ENCODE measurements around the gene ERO1B. TPM values are rescaled to one million over a fixed set of nuclear protein-coding genes. Genes with fewer than 3 reads are reported as not detected.

The ERO1B gene
- total and polyA plus RNA-seq, 12 donors, result 4.0 to 7.0 (median 5.6) TPM

DNA sequence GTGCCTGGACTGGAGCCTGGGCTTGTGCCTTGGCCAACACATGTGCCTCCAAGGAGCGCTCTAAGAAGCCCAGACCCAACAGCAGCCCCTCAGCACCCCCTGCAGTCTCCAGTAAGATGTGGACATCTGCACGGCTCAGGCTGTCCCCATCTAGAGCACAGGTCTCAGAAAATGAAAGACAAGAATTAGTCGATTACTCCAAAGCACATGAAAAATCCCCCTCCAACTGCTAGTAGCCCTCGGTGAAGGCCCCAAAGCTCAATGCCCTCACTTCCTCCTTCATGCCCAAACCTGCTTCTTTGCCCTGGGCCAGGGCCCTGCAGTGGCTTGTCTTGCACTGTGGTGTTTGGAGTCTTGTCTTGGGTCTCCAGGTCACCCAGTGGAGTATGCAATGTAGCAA is 21.9 kb upstream of the ERO1B start:
- 88 to 94% methylated on average over 4 of the region's 4 CpGs for WGBS, 2 donors
- intact Hi-C loops (cut with DNase I), result no loop called here
- TF ChIP-seq, protein P1, sequence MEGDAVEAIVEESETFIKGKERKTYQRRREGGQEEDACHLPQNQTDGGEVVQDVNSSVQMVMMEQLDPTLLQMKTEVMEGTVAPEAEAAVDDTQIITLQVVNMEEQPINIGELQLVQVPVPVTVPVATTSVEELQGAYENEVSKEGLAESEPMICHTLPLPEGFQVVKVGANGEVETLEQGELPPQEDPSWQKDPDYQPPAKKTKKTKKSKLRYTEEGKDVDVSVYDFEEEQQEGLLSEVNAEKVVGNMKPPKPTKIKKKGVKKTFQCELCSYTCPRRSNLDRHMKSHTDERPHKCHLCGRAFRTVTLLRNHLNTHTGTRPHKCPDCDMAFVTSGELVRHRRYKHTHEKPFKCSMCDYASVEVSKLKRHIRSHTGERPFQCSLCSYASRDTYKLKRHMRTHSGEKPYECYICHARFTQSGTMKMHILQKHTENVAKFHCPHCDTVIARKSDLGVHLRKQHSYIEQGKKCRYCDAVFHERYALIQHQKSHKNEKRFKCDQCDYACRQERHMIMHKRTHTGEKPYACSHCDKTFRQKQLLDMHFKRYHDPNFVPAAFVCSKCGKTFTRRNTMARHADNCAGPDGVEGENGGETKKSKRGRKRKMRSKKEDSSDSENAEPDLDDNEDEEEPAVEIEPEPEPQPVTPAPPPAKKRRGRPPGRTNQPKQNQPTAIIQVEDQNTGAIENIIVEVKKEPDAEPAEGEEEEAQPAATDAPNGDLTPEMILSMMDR (IDR thresholded peaks at IDR 0.05), result no peak

GRCh38 chr1:236302941-236303340 is 21.2 kb upstream of the ERO1B start:
- WGBS, 2 donors, result 74 to 94% methylated on average over 2 of the region's 2 CpGs
- Histone ChIP-seq H3K4me3 (no peak overlapping the region), H3K4me1 (no peaks in the 10 kb centered on the region), H3K9me3 (peaks cover 0 to 8% (median 0%) of the 10 kb centered on the region in 11 donors), H3K36me3 (no peaks in the 10 kb centered on the region), H3K27me3 (peaks cover 0 to 6% (median 0%) of the 10 kb centered on the region in 7 donors), H3K27ac (no peak overlapping the region)
- intact Hi-C loops (cut with DNase I), result no loop called here
- TF ChIP-seq, protein P1 (IDR thresholded peaks at IDR 0.05), result no peak
- no peak for ATAC-seq
- DNase-seq, result no peak

More for the DNA sequence above, 21.9 kb upstream of the ERO1B start:
- Histone ChIP-seq H3K4me1 (no peaks in the 10 kb centered on the region), H3K4me3 (no peak overlapping the region), H3K36me3 (no peaks in the 10 kb centered on the region), H3K27ac (no peak overlapping the region), H3K27me3 (peaks cover 0 to 6% (median 0%) of the 10 kb centered on the region in 7 donors), H3K9me3 (peaks cover 0 to 8% (median 0%) of the 10 kb centered on the region in 11 donors)
- DNase-seq, result no peak
- ATAC-seq, result no peak

GRCh38 chr1:236301958-236302335 is 20.2 kb upstream of the ERO1B start:
- 34 to 45% methylated on average over 2 of the region's 2 CpGs for WGBS, 2 donors
- no peaks in the 10 kb centered on the region for H3K4me1 ChIP-seq
- intact Hi-C loops (cut with DNase I), result no loop called here
- H3K4me3 ChIP-seq, result no peak overlapping the region
- H3K36me3 ChIP-seq, result no peaks in the 10 kb centered on the region
- H3K27ac ChIP-seq, result no peak overlapping the region
- TF ChIP-seq, protein P1 (IDR thresholded peaks at IDR 0.05), result no peak
- peaks cover 0 to 8% (median 0%) of the 10 kb centered on the region in 11 donors for H3K9me3 ChIP-seq
- H3K27me3 ChIP-seq, result peaks cover 0 to 6% (median 0%) of the 10 kb centered on the region in 7 donors
- DNase-seq (no peak), ATAC-seq (no peak)

- Histone ChIP-seq H3K27ac (no peak overlapping the region), H3K9me3 (peaks cover 0 to 8% (median 0%) of the 10 kb centered on the region in 11 donors), H3K36me3 (no peaks in the 10 kb centered on the region), H3K4me3 (no peak overlapping the region), H3K4me1 (no peaks in the 10 kb centered on the region), H3K27me3 (peaks cover 0 to 6% (median 0%) of the 10 kb centered on the region in 7 donors)
- WGBS, 2 donors, result 81 to 83% methylated on average over 16 of the region's 16 CpGs
- no peak for DNase-seq
- no peak for ATAC-seq
- TF ChIP-seq, protein P1 (IDR thresholded peaks at IDR 0.05), result no peak
- intact Hi-C loops (cut with DNase I), result no loop called here
Measured at GRCh38 chr1:236301080-236301957, 19.6 kb upstream of the ERO1B start.

Measured in heart right ventricle (tissue), 16 donors.